ENCODE measurements around the gene SORCS2.

The SORCS2 gene

DNA sequence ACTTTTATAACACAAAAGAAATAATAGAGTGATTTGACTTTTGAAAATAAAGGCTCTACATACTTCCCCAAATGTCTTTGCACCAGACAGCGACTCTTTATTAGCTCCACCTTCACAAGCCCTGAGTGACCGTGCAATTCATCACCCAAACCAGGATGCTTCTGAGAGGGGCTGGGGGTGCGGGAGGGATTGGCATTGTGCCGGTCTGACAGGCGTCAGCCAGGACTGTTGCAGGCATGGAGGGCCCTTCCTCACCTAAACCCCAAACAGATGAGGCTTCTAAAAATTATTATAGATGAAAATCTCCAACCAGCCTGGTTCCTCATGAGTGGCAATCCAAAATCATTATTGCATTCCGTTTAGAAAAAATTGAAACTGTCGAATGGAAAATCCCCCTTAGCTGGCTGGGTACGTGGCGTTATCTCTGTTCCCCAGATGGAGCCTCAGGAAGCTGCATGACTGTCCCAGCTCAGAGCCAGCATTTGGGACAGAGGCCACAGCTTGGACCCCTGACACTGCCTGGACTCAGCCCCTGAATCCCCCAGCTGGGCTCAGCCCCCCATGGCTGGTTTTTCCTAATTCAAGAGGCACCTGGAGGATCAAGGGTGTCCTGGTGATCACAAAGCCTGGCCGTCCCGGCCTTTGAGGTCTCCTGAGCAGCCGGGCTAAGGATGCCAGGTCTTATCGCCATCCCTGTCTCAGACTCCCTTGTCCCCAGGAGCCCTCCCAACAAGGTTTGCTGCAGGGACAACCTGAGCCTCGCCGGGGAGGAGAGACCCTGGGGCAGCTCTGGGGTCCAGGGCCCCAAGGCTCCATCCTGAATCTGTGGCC lies 60.4 kb downstream of the SORCS2 start:
- Histone ChIP-seq H3K4me1 (ENCODE audit: control insufficient read depth, insufficient read depth, low read length) (no peaks in the 10 kb centered on the region), H3K36me3 (ENCODE audit: control insufficient read depth, insufficient read depth, low read length) (no peaks in the 10 kb centered on the region), H3K27me3 (ENCODE audit: control insufficient read depth, insufficient read depth, low read length) (no peaks in the 10 kb centered on the region), H3K9me3 (ENCODE audit: control insufficient read depth, insufficient read depth, low read depth, low read length) (no peaks in the 10 kb centered on the region), H3K4me3 (ENCODE audit: low read depth, low read length) (no peak overlapping the region), H3K27ac (ENCODE audit: low read depth, low read length) (no peak overlapping the region), H3K9ac (ENCODE audit: low read length) (no peak overlapping the region)

DNA sequence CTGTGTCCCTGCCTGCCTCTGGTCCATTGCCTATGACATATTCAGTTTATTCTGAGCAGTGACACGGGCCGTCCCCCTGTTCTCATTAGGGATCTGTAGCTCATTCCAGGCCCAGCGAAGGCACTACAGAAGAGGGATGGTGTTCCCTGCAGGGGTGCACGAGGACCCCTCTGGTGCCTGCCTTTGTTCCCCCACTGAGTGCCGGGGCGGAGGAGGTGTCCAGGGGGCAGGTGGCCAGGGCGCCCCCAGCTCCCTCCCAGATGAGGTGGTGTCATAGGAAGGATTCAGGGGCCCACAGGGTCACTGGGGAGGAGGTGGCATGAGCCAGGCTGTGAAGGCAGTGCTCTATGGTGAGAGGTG lies 61.0 kb downstream of the SORCS2 start:
- H3K27me3 ChIP-seq (ENCODE audit: control insufficient read depth, insufficient read depth, low read length), result no peaks in the 10 kb centered on the region
- no peaks in the 10 kb centered on the region for H3K9me3 ChIP-seq (ENCODE audit: control insufficient read depth, insufficient read depth, low read depth, low read length)
- H3K9ac ChIP-seq (ENCODE audit: low read length), result no peak overlapping the region
- H3K27ac ChIP-seq (ENCODE audit: low read depth, low read length), result no peak overlapping the region
- H3K4me1 ChIP-seq (ENCODE audit: control insufficient read depth, insufficient read depth, low read length), result no peaks in the 10 kb centered on the region
- no peak overlapping the region for H3K4me3 ChIP-seq (ENCODE audit: low read depth, low read length)
- no peaks in the 10 kb centered on the region for H3K36me3 ChIP-seq (ENCODE audit: control insufficient read depth, insufficient read depth, low read length)

DNA sequence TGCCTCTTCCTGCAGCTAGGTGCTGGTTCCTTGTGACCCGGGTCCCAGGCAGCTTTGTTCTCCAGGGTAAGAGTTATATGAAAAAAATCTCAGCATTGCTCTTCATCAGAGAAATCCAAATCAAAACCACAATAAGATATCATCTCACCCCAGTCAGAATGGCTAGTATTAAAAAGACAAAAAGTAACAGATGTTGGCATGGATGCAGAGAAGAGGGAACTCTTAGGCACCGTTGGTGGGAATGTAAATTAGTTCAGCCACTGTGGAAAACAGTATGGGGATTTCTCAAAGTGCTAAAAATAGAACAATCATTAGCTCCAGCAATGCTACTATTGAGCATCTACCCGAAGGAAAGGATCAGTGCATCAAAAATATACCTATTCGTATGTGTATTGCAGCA lies 61.5 kb downstream of the SORCS2 start:
- Histone ChIP-seq H3K9ac (ENCODE audit: low read length) (no peak overlapping the region), H3K27ac (ENCODE audit: low read depth, low read length) (no peak overlapping the region)

DNA sequence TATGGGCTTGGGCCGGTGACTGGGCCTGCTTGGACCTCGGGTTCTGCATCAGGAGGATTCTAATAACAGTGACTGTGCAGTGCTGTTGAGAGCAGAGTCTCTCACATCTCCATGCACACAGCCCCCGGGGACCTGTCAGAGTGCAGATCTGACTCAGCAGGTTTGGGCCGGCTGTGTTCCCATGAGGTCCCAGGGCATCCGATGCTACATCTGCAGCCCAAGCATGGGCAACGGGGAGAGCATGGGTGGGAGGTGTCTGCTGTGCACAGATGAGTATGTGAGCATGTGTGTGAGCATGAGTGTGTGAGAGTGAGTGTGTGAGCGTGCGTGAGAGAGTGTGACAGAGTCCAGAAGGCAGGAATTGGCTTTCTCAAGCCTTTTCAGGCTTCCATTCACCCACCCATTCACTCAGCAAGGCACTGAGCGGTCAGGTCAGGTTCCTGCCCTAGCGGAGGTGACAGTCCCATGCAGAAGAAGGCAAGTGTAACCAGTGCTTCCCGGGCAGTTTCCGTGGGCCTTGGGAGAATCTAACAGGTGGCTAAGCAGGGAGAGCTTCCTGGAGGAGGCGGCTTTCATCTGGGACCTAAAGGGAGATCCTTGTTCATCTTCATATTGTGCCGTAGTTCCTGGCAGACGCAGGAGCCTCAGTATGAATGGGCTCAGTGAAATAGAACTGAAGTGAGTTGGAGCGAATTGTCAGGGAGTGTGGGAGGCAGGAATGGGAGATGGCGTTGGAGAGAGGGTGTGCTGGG lies 62.6 kb downstream of the SORCS2 start:
- no peaks in the 10 kb centered on the region for H3K27me3 ChIP-seq (ENCODE audit: control insufficient read depth, insufficient read depth, low read length)

More for the DNA sequence above, 61.5 kb downstream of the SORCS2 start:
- H3K4me1 ChIP-seq (ENCODE audit: control insufficient read depth, insufficient read depth, low read length), result no peaks in the 10 kb centered on the region
- H3K9me3 ChIP-seq (ENCODE audit: control insufficient read depth, insufficient read depth, low read depth, low read length), result no peaks in the 10 kb centered on the region
- no peak overlapping the region for H3K4me3 ChIP-seq (ENCODE audit: low read depth, low read length)
- H3K27me3 ChIP-seq (ENCODE audit: control insufficient read depth, insufficient read depth, low read length), result no peaks in the 10 kb centered on the region
- H3K36me3 ChIP-seq (ENCODE audit: control insufficient read depth, insufficient read depth, low read length), result no peaks in the 10 kb centered on the region

DNA sequence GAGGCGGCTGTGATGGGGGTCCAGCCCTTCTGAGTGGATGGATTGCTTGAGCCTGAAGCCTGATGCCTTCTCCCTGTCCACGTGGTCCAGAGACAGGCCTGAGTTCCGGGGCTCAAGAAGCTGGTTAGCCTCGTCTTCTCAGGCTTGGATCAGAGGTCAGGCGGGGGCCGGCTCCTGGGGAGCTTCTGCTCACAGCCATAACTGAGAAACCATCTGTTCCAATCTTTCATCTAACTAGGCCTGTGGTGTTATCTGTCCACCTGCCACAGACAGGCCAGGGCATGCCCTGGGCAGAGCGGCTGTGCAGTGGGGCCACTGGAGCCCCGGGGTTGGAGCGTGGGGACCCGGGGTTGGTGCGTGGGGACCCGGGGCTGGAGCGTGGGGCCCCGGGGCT lies 63.1 kb downstream of the SORCS2 start:
- H3K4me1 ChIP-seq (ENCODE audit: control insufficient read depth, insufficient read depth, low read length), result no peaks in the 10 kb centered on the region
- H3K4me3 ChIP-seq (ENCODE audit: low read depth, low read length), result no peak overlapping the region
- no peaks in the 10 kb centered on the region for H3K9me3 ChIP-seq (ENCODE audit: control insufficient read depth, insufficient read depth, low read depth, low read length)
- no peaks in the 10 kb centered on the region for H3K27me3 ChIP-seq (ENCODE audit: control insufficient read depth, insufficient read depth, low read length)
- no peaks in the 10 kb centered on the region for H3K36me3 ChIP-seq (ENCODE audit: control insufficient read depth, insufficient read depth, low read length)
- H3K27ac ChIP-seq (ENCODE audit: low read depth, low read length), result no peak overlapping the region
- H3K9ac ChIP-seq (ENCODE audit: low read length), result no peak overlapping the region

More for the DNA sequence above, 62.6 kb downstream of the SORCS2 start:
- H3K4me1 ChIP-seq (ENCODE audit: control insufficient read depth, insufficient read depth, low read length), result no peaks in the 10 kb centered on the region
- no peak overlapping the region for H3K27ac ChIP-seq (ENCODE audit: low read depth, low read length)
- no peaks in the 10 kb centered on the region for H3K36me3 ChIP-seq (ENCODE audit: control insufficient read depth, insufficient read depth, low read length)
- H3K4me3 ChIP-seq (ENCODE audit: low read depth, low read length), result no peak overlapping the region
- no peak overlapping the region for H3K9ac ChIP-seq (ENCODE audit: low read length)
- no peaks in the 10 kb centered on the region for H3K9me3 ChIP-seq (ENCODE audit: control insufficient read depth, insufficient read depth, low read depth, low read length)

DNA sequence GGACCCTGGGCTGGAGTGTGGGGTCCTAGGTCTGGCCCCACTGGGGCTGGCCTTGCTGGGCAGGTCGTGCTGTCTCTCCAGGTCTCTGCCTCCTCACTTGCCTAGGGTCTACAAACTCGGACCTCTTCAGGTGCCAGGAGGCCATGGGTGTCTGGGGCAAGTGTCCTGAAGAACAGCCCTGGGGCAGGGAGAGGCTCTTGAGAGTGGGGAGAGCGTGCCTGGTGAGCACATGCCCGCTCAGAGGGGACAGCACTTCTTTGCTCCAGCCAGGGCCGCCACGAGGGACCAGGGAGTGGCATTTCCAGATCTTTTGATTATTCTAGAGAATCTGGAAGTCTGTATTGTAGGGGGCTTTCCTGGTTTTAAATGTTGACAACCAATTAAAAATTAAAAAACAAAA lies 63.7 kb downstream of the SORCS2 start:
- H3K27me3 ChIP-seq (ENCODE audit: control insufficient read depth, insufficient read depth, low read length), result no peaks in the 10 kb centered on the region
- H3K9ac ChIP-seq (ENCODE audit: low read length), result no peak overlapping the region
- no peaks in the 10 kb centered on the region for H3K4me1 ChIP-seq (ENCODE audit: control insufficient read depth, insufficient read depth, low read length)
- H3K4me3 ChIP-seq (ENCODE audit: low read depth, low read length), result no peak overlapping the region
- no peak overlapping the region for H3K27ac ChIP-seq (ENCODE audit: low read depth, low read length)
- no peaks in the 10 kb centered on the region for H3K36me3 ChIP-seq (ENCODE audit: control insufficient read depth, insufficient read depth, low read length)
- H3K9me3 ChIP-seq (ENCODE audit: control insufficient read depth, insufficient read depth, low read depth, low read length), result no peaks in the 10 kb centered on the region

DNA sequence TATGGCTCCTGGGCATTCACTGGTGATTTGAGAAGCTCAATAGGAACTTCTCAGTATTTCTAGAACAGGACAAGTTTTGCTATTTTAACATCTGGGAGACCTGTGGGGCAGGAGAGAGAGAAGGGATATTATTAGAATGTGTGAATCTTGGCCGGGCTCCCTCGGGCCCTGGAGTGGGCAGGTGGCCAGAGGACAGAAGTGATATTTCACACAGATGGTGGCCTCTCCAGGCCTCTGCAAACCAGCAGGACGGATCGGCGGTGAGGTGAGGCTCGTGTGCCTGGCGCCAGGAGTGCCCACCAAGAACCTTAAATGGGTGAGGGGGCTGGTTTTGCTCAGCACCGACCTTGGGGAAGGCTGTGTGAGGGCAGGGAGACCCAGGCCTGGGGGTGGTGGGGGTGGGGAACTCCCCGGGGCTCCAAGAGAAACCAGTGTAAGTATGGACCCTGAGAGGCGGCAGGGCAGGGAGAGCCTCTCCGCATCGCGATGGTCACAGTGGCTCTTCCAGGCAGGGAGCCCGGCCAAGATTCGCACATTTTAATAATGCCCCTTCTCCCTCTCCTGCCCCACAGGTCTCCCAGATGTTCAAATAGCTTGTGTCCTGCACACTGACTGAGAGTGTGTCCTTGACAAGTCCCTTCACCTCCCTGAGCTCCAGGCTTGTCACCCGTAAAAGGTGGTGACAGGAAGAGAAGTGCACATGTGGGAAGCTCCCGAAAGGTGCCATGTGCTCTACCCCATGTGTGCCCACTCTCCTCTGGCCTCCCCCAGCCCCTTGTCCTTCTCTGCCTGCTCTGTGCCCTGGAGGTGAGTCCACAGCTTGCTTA lies 64.9 kb downstream of the SORCS2 start:
- Histone ChIP-seq H3K4me3 (ENCODE audit: low read depth, low read length) (no peak overlapping the region), H3K9ac (ENCODE audit: low read length) (no peak overlapping the region), H3K4me1 (ENCODE audit: control insufficient read depth, insufficient read depth, low read length) (no peaks in the 10 kb centered on the region), H3K27me3 (ENCODE audit: control insufficient read depth, insufficient read depth, low read length) (no peaks in the 10 kb centered on the region), H3K9me3 (ENCODE audit: control insufficient read depth, insufficient read depth, low read depth, low read length) (no peaks in the 10 kb centered on the region), H3K27ac (ENCODE audit: low read depth, low read length) (no peak overlapping the region), H3K36me3 (ENCODE audit: control insufficient read depth, insufficient read depth, low read length) (no peaks in the 10 kb centered on the region)

DNA sequence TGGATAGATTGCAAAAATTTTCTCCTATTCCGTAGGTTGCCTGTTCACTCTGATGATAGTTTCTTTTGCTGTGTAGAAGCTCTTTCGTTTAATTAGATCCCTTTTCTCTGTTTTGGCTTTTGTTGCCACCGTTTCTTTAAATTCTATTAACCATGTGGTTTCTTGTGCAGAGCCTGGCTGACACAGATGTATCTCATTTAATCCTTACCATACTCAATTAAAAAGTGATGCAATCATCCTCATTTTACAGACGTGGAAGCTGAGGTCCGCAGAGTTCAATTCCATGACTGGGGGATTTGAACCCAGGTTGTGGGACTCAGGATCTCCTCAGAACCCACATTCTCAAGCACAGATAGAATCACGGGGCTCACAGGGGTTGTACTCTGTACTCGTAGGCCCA lies 66.7 kb downstream of the SORCS2 start:
- Histone ChIP-seq H3K27me3 (ENCODE audit: control insufficient read depth, insufficient read depth, low read length) (no peaks in the 10 kb centered on the region), H3K9ac (ENCODE audit: low read length) (no peak overlapping the region), H3K9me3 (ENCODE audit: control insufficient read depth, insufficient read depth, low read depth, low read length) (no peaks in the 10 kb centered on the region), H3K27ac (ENCODE audit: low read depth, low read length) (no peak overlapping the region), H3K4me1 (ENCODE audit: control insufficient read depth, insufficient read depth, low read length) (no peaks in the 10 kb centered on the region), H3K4me3 (ENCODE audit: low read depth, low read length) (no peak overlapping the region), H3K36me3 (ENCODE audit: control insufficient read depth, insufficient read depth, low read length) (no peaks in the 10 kb centered on the region)

DNA sequence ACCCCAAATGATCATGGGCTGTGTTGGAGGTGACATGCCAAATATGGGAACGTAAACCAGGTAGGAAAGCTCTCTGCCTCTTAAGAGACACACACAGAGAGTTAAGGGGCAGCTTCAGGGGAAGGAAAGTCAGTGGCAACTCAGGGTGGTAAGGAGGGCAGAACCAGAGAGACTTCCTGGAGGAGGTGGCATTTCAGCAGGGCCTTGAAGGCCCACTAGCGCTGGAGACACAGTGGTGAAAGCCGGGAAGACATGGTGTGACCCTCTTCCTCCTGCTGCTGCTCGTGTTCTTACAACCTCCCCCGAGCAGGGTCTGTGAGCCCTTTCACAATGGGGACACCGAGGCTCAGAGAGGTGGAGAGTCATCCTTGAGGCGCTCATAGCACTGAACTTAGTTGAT lies 68.2 kb downstream of the SORCS2 start:
- Histone ChIP-seq H3K9me3 (ENCODE audit: control insufficient read depth, insufficient read depth, low read depth, low read length) (no peaks in the 10 kb centered on the region), H3K27ac (ENCODE audit: low read depth, low read length) (no peak overlapping the region), H3K4me3 (ENCODE audit: low read depth, low read length) (no peak overlapping the region), H3K27me3 (ENCODE audit: control insufficient read depth, insufficient read depth, low read length) (no peaks in the 10 kb centered on the region), H3K36me3 (ENCODE audit: control insufficient read depth, insufficient read depth, low read length) (no peaks in the 10 kb centered on the region), H3K4me1 (ENCODE audit: control insufficient read depth, insufficient read depth, low read length) (no peaks in the 10 kb centered on the region), H3K9ac (ENCODE audit: low read length) (no peak overlapping the region)

DNA sequence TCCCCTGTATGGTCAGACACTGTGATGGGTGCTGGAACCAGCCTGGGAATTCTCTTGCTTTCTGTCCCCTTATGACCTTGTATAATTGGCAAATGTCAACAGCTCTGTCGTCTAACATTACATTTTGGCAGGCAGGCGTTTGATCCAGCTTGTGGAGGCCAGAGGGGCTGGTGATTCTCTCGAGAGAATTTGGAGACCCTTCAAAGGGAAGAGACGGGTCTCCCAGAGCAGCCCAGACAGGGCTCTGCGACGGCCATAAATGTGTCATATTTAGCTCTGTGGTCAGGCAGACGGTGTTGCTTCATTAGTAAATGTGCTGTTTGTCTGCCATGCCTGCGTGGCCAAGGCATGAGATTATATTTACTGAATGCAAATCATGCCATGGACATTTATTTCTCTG lies 68.7 kb downstream of the SORCS2 start:
- H3K27ac ChIP-seq (ENCODE audit: low read depth, low read length), result no peak overlapping the region
- H3K9me3 ChIP-seq (ENCODE audit: control insufficient read depth, insufficient read depth, low read depth, low read length), result no peaks in the 10 kb centered on the region
- H3K4me1 ChIP-seq (ENCODE audit: control insufficient read depth, insufficient read depth, low read length), result peaks cover 5% of the 10 kb centered on the region; the same call in 1 of the 2 replicates
- no peak overlapping the region for H3K4me3 ChIP-seq (ENCODE audit: low read depth, low read length)
- H3K36me3 ChIP-seq (ENCODE audit: control insufficient read depth, insufficient read depth, low read length), result no peaks in the 10 kb centered on the region
- H3K27me3 ChIP-seq (ENCODE audit: control insufficient read depth, insufficient read depth, low read length), result no peaks in the 10 kb centered on the region
- H3K9ac ChIP-seq (ENCODE audit: low read length), result no peak overlapping the region

DNA sequence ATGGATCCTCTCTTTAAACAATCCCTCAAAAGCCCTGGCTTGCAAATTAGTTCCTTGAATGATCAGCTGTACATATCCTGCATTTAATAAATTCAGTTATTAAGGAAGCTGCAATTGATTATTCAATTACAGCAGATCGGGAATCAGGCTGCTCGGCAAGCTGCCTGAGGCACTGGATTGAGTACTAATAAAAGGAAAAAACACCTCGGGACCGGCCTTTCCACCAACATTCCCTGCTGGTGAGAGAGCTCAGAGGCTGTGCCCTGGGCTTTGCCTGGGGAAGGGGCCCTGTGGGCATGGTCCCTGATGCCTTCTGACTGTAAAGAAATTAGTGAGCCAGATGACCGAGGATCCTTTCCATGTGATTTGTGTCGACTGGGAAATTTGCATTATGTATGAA lies 69.2 kb downstream of the SORCS2 start:
- Histone ChIP-seq H3K4me3 (ENCODE audit: low read depth, low read length) (no peak overlapping the region), H3K36me3 (ENCODE audit: control insufficient read depth, insufficient read depth, low read length) (no peaks in the 10 kb centered on the region), H3K4me1 (ENCODE audit: control insufficient read depth, insufficient read depth, low read length) (peaks cover 9% of the 10 kb centered on the region; the same call in 1 of the 2 replicates), H3K9ac (ENCODE audit: low read length) (no peak overlapping the region), H3K27ac (ENCODE audit: low read depth, low read length) (no peak overlapping the region), H3K9me3 (ENCODE audit: control insufficient read depth, insufficient read depth, low read depth, low read length) (no peaks in the 10 kb centered on the region), H3K27me3 (ENCODE audit: control insufficient read depth, insufficient read depth, low read length) (no peaks in the 10 kb centered on the region)
